Gastrocnemius medialis (tissue), 4 donors: ENCODE measurements around the gene CCDC8.

Experiments used
- POLR2A ChIP-seq, 2 donors: fragments of 450-650 bp; IDR thresholded peaks; one replicate each; pipeline ENCODE4 v1.6.1; 2017; ENCODE audit warnings: antibody characterized with exemption in 2 of 2, mild to moderate bottlenecking in 2 of 2, moderate library complexity in 2 of 2
- TF ChIP-seq, protein P1 (sequence below), 5 experiments: fragments of 450-650 bp in 3 of 5; fragments of 200-600 bp in 2 of 5; sonication (generic) in 2 of 5; IDR thresholded peaks in 4 of 5; conservative IDR thresholded peaks in 1 of 5; 1 replicate in 4 of 5; 2 replicates in 1 of 5; pipeline ENCODE4 v1.5.1; 2016 to 2019; ENCODE audit warnings: antibody characterized with exemption in 5 of 5, mild to moderate bottlenecking in 3 of 5, moderate library complexity in 3 of 5

DNA sequence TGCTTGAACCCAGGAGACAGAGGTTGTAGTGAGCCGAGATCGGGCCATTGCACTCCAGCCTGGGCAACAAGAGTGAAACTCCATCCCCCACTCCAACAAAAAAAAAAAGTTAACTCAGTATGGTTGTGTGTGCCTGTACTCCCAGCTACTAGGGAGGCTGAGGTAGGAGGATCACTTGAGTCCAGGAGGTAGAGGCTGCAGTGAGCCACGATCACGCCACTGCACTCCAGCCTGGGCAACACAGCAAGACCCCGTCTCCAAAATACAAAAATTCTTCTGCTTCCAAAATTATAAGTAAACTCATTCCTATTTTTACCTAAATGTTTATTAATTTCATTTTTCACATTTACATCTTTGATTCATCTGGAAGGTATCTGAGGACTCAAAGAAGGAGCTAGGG, 43.6 kb upstream of the CCDC8 start:
- TF ChIP-seq, protein P1, sequence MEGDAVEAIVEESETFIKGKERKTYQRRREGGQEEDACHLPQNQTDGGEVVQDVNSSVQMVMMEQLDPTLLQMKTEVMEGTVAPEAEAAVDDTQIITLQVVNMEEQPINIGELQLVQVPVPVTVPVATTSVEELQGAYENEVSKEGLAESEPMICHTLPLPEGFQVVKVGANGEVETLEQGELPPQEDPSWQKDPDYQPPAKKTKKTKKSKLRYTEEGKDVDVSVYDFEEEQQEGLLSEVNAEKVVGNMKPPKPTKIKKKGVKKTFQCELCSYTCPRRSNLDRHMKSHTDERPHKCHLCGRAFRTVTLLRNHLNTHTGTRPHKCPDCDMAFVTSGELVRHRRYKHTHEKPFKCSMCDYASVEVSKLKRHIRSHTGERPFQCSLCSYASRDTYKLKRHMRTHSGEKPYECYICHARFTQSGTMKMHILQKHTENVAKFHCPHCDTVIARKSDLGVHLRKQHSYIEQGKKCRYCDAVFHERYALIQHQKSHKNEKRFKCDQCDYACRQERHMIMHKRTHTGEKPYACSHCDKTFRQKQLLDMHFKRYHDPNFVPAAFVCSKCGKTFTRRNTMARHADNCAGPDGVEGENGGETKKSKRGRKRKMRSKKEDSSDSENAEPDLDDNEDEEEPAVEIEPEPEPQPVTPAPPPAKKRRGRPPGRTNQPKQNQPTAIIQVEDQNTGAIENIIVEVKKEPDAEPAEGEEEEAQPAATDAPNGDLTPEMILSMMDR (IDR thresholded peaks at IDR 0.05 in 4 of 5, conservative IDR thresholded peaks at IDR 0.05 in 1 of 5): no peak
- no peak for TF ChIP-seq POLR2A (IDR thresholded peaks at IDR 0.05)
